HG02885 (cell line): ENCODE measurements around the gene C6orf163.

Source experiments
- ATAC-seq: cut with Tn5 transposase; IDR thresholded peaks from one replicate; pipeline ENCODE4 v1.9.1; 2021; ENCODE audit warnings: mild to moderate bottlenecking; ENCODE audit not compliant: unreplicated experiment, poor library complexity

The C6orf163 gene

GRCh38 chr6:87351583-87351982 lies 7.0 kb downstream of the C6orf163 start:
- ATAC-seq, result no peak

- no peak for ATAC-seq
Observed at GRCh38 chr6:87356181-87356580, 11.6 kb downstream of the C6orf163 start.

- no peak for ATAC-seq
Observed at GRCh38 chr6:87357479-87358196, 13.0 kb downstream of the C6orf163 start.

- ATAC-seq, result no peak
Observed at GRCh38 chr6:87364602-87365252, 20.1 kb downstream of the C6orf163 start.

- no peak for ATAC-seq
Observed at GRCh38 chr6:87366072-87366827, 21.6 kb downstream of the C6orf163 start.

GRCh38 chr6:87366899-87367298 lies 22.3 kb downstream of the C6orf163 start:
- ATAC-seq, result no peak

- no peak for ATAC-seq
Observed at GRCh38 chr6:87373377-87373776, 28.8 kb downstream of the C6orf163 start.

GRCh38 chr6:87375315-87375714 lies 30.7 kb downstream of the C6orf163 start:
- ATAC-seq, result no peak

GRCh38 chr6:87376643-87377042 lies 32.0 kb downstream of the C6orf163 start:
- ATAC-seq, result no peak

GRCh38 chr6:87378947-87379346 lies 34.3 kb downstream of the C6orf163 start:
- ATAC-seq, result no peak

GRCh38 chr6:87382861-87383260 lies 38.2 kb downstream of the C6orf163 start:
- ATAC-seq, result no peak

GRCh38 chr6:87384038-87384437 lies 39.4 kb downstream of the C6orf163 start:
- ATAC-seq, result no peak

- ATAC-seq, result no peak
Observed at GRCh38 chr6:87384449-87384848, 39.8 kb downstream of the C6orf163 start.

- peak; percentile 76 for ATAC-seq
Observed at GRCh38 chr6:87391334-87391733, 46.7 kb downstream of the C6orf163 start.

GRCh38 chr6:87393026-87393622 lies 48.5 kb downstream of the C6orf163 start:
- peak; percentile 75 for ATAC-seq

GRCh38 chr6:87395431-87395830 lies 50.8 kb downstream of the C6orf163 start:
- no peak for ATAC-seq

- peak; percentile 97 for ATAC-seq
Observed at GRCh38 chr6:87396595-87397392, 52.2 kb downstream of the C6orf163 start.

GRCh38 chr6:87397656-87398055 lies 53.0 kb downstream of the C6orf163 start:
- ATAC-seq, result no peak

- no peak for ATAC-seq
Observed at GRCh38 chr6:87401832-87402231, 57.2 kb downstream of the C6orf163 start.

- peak; percentile 15 for ATAC-seq
Observed at GRCh38 chr6:87407561-87407900, 62.9 kb downstream of the C6orf163 start.
